UCSD-AML1 (cell line): ENCODE measurements around the gene PGAP1.
A peak's percentile ranks its signal among the peaks of the same experiment; 100 is the strongest.

Source experiments
- DNase-seq: peaks from one replicate; lab custom pipeline; 2025; ENCODE audit not compliant: unreplicated experiment; lab: John Stamatoyannopoulos, UW

The PGAP1 gene

GRCh38 chr2:196926562-196927375, at the start of gene PGAP1:
PGAP1 (minus strand) TSS chr2:196926707; CDS start chr2:196926616, 91 bp downstream.
- DNase-seq, result peak; percentile 82

DNA sequence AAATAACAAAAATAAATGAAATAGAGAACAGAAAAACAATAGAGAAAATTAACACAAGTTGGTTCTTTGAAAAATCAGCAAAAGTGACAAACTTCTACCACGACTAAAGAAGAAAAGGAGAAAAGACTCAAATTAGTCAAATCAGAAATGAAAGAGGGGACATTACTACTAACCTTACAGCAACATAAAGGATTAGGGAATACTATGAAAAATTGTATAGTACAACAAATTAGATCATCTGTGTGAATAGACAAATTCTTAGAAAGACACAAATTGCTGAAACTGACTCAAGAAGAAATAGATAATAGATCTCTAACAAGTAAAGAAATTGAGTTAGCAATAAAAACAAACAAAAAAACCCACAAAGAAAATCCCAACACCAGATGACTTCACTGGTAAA, 48.5 kb upstream of the PGAP1 start:
- DNase-seq, result no peak

DNA sequence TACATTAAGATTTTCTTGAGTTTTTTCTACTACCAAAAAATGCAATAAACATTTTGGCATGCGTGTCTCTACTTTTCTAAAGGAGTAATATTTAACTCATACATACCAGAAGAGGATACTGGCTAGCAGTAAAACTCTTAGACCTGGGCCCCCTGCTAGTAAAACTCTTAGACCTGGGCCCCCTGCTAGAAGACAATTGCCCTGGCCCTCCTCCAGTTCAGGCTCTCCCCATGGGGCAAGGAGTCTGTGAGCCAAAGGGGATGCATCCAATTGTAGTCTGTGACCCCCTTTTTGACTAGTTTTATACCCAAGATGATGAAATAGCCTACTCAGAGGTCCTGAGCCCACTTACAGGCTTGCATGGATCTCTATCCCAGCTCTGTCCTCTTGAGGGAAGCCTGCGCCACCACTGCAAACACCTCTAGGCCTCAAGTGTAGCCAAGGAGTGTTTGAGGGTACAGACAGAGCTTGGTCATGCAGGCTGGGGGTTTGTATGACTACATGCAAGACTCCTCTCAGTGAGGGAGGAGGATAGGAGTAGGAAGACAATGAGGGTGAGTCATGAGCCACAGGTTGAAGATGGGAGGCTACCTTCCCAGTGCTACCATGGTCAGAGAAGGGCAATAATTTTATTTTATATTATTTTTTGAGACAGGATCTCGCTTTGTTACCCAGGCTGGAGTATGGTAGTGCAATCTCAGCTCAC, 45.2 kb upstream of the PGAP1 start:
- DNase-seq, result no peak

DNA sequence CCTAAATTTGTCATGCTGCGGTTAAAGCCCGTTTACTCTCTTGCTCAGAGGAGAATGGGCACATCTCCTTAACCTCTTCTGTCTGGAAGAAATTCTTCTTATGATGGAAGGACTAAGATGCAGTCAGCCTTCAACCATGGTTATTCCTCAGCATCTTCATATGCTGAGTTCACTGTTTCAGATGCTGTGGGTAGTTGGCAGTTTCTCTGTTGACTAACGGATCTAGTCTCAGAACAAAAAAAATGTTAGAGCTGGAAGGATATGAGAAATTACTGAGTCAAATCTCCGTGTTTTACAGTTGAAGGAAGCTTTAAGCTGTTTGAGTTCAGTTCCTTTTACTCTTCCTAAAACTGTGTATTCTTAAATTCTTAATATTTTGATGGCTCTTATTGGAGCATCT, 43.6 kb upstream of the PGAP1 start:
- DNase-seq, result no peak

- DNase-seq, result no peak
These were observed 42.0 kb upstream of the PGAP1 start for GRCh38 chr2:196968516-196968915.

GRCh38 chr2:196967775-196968174, 41.3 kb upstream of the PGAP1 start:
- DNase-seq, result no peak

DNA sequence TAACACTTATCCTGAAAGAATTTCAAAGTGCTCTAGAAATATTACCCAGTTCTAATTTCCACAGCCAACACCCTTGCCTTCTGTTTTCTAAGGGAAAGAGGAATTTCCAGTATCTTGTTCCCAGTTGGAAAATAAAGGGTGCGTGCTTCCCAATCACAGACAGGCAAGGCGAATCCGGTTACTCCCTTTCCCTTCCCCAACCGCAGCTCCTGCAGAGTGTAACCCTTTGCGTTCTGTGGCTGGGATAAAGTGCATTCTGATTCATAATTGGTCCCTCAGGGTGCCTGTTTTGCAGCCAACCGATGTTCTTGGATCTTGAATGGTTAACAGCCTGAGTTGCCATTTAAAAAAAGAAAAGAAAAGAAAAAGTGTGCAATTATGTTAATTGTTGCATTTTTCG, 40.6 kb upstream of the PGAP1 start:
- DNase-seq, result no peak

DNA sequence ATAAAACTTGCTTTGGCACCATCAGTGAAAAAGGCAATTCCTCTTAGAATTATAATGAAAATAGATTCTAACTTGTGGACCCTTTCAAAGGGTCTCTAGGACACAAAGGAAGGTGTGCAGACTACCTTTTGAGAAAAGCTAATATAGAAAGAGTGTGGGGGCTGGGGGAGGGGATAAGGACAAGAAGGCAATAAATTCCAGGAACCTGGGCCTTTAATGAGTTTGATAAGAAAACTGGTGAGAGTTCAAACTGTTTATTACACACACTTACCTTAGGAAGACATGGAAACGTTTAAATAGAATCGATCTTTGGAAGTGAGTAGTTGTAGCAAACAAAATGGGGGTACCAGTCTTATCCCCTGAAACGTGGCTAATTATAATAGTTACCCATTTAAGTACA, 39.6 kb upstream of the PGAP1 start:
- DNase-seq, result no peak

- no peak for DNase-seq
These were observed 39.1 kb upstream of the PGAP1 start for GRCh38 chr2:196965651-196966050.

GRCh38 chr2:196963961-196964360, 37.5 kb upstream of the PGAP1 start:
- DNase-seq, result no peak

DNA sequence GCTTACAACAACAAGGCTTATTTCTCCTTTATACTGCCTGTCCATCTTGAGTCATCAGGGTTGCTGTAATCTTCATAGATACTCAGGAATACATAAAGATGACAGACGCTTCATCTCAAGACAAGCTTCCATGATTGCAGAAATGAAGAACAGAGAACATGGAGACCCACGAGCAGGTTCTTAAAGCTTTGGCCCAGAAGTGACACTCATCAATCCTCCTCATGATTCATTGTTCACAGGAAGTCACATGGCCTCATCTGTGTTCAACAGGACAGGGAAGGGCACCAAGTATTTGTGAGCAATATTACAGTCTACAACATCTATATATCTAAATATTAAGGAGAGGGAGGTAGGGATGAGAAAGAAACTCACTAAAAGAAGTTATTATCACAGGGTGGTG, 36.5 kb upstream of the PGAP1 start:
- no peak for DNase-seq

GRCh38 chr2:196962325-196962724, 35.8 kb upstream of the PGAP1 start:
- DNase-seq, result no peak

DNA sequence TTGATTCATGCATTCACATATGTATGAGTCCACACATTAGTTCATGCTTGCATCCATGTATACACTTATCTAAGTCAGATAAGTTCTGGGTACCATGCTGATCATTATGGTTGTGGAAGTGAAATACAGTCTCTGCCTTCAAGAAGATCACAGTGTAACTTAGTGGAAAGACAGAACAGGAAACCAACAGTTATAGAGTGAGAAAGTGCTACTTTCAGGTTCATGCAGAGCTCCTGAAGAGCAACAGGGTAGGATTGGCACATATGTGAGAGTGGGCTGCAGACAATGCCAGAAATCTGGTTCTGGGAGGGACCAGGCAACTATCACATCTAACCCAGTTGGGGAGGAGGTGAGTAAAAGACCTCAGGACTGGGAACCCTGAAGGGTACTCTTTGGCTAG, 35.4 kb upstream of the PGAP1 start:
- no peak for DNase-seq

GRCh38 chr2:196959734-196960338, 33.3 kb upstream of the PGAP1 start:
- no peak for DNase-seq

- DNase-seq, result no peak
These were observed 32.8 kb upstream of the PGAP1 start for GRCh38 chr2:196959281-196959680.

GRCh38 chr2:196957881-196958525, 31.5 kb upstream of the PGAP1 start:
- DNase-seq, result no peak

GRCh38 chr2:196957442-196957841, 30.9 kb upstream of the PGAP1 start:
- DNase-seq, result no peak

- DNase-seq, result no peak
These were observed 29.6 kb upstream of the PGAP1 start for GRCh38 chr2:196956069-196956468.

DNA sequence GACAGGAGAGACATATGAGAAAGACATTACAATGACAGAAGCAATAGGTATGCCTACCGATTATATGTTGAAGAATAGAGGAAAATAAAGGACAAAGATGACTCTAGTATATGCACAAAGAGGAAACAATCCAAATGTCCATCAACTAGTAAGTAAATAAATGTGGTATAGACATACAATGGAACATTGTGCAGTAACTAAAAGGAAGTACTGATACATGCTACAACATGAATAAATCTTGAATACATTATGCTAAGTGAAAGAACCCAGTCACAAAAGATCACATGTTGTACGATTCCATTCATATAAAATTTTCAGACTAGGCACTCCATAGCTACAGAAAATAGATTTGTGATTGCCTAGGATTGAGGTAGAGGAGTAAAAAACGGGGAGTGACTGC, 28.5 kb upstream of the PGAP1 start:
- no peak for DNase-seq

DNA sequence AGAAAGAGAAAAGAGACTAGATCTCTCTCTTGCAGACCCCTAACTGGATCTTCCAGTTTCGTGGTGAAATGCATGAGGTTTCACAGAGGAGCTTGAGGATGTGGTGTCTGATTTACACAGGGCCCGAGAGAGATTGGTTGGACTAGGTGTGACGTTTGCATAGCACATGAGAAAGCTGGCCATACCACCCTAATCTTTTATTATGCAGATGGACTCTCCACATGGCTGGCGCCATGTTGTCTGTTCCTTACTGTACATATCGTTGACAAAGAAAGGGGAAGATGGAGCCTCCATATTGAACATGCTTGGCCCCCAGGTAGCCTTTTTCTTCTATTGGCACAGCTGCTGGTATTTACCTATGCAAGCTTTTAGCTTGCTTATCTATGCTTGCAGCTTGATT, 27.5 kb upstream of the PGAP1 start:
- no peak for DNase-seq

- no peak for DNase-seq
These were observed 26.4 kb upstream of the PGAP1 start for GRCh38 chr2:196952936-196953335.

- DNase-seq, result no peak
These were observed 25.5 kb upstream of the PGAP1 start for GRCh38 chr2:196951973-196952372.
